ENCODE results near the gene CEP131. TPM values are rescaled to one million over a fixed set of nuclear protein-coding genes. Genes with fewer than 3 reads are reported as not detected.

The CEP131 gene
- total and polyA plus RNA-seq, 3 experiments from 2014 or later, result 6.5 to 13.3 (median 13.2) TPM

- no peak overlapping the region for H3K4me3 Mint-ChIP-seq
- H3K9me3 ChIP-seq (ENCODE audit: low read length), result no peaks in the 10 kb centered on the region
- H3K9me3 Mint-ChIP-seq, result no peaks in the 10 kb centered on the region
- H3K27me3 Mint-ChIP-seq, result peaks cover 0 to 7% of the 10 kb centered on the region in 2 donors
- H3K4me1 ChIP-seq (ENCODE audit: insufficient read depth, low read length), result no peaks in the 10 kb centered on the region
- ChIA-PET CTCF (interaction anchor here (0.9 to 1.2 kb wide), 4 partner anchors 10 to 458 kb away, joined by 3 to 5 read pairs (median 3); no protein-coding TSS in a partner anchor), POLR2A (no interaction called here)
- H3K27ac ChIP-seq (ENCODE audit: low read depth, low read length), result no peak overlapping the region
- no peak overlapping the region for H3K4me3 ChIP-seq (ENCODE audit: low read length)
- no peak overlapping the region for H3K27ac Mint-ChIP-seq
- no peaks in the 10 kb centered on the region for H3K27me3 ChIP-seq (ENCODE audit: insufficient read depth, low read length, poor library complexity, severe bottlenecking)
- no peaks in the 10 kb centered on the region for H3K4me1 Mint-ChIP-seq
- H3K36me3 ChIP-seq (ENCODE audit: insufficient read depth, low read length), result no peaks in the 10 kb centered on the region
- DNase-seq, result peak; percentile 28 to 64 (median 43)
- no peaks in the 10 kb centered on the region for H3K36me3 Mint-ChIP-seq
Observed at GRCh38 chr17:81142301-81143199, 80.2 kb downstream of the CEP131 start.

- ChIA-PET POLR2A (no interaction called here), CTCF (interaction anchor here (1.4 kb wide), 1 partner anchor 8 kb away, joined by 3 read pairs; no protein-coding TSS in a partner anchor)
- no peak overlapping the region for H3K27ac Mint-ChIP-seq
- no peaks in the 10 kb centered on the region for H3K9me3 ChIP-seq (ENCODE audit: low read length)
- H3K4me3 Mint-ChIP-seq, result no peak overlapping the region
- no peak for DNase-seq
- H3K9me3 Mint-ChIP-seq, result no peaks in the 10 kb centered on the region
- no peaks in the 10 kb centered on the region for H3K36me3 Mint-ChIP-seq
- no peaks in the 10 kb centered on the region for H3K27me3 ChIP-seq (ENCODE audit: insufficient read depth, low read length, poor library complexity, severe bottlenecking)
- H3K4me3 ChIP-seq (ENCODE audit: low read length), result no peak overlapping the region
- peaks cover 0 to 7% of the 10 kb centered on the region in 2 donors for H3K27me3 Mint-ChIP-seq
- no peaks in the 10 kb centered on the region for H3K4me1 ChIP-seq (ENCODE audit: insufficient read depth, low read length)
- H3K36me3 ChIP-seq (ENCODE audit: insufficient read depth, low read length), result no peaks in the 10 kb centered on the region
- no peaks in the 10 kb centered on the region for H3K4me1 Mint-ChIP-seq
- no peak overlapping the region for H3K27ac ChIP-seq (ENCODE audit: low read depth, low read length)
Observed at GRCh38 chr17:81140695-81141094, 82.1 kb downstream of the CEP131 start.

GRCh38 chr17:81140018-81140417, 82.7 kb downstream of the CEP131 start:
- Mint-ChIP-seq H3K27ac (no peak overlapping the region), H3K36me3 (no peaks in the 10 kb centered on the region), H3K4me3 (no peak overlapping the region), H3K4me1 (no peaks in the 10 kb centered on the region), H3K9me3 (no peaks in the 10 kb centered on the region), H3K27me3 (peaks cover 0 to 7% of the 10 kb centered on the region in 2 donors)
- ChIA-PET CTCF (interaction anchor here (1.4 kb wide), 1 partner anchor 9 kb away, joined by 3 read pairs; no protein-coding TSS in a partner anchor), POLR2A (no interaction called here)
- Histone ChIP-seq H3K27ac (ENCODE audit: low read depth, low read length) (no peak overlapping the region), H3K4me3 (ENCODE audit: low read length) (no peak overlapping the region), H3K4me1 (ENCODE audit: insufficient read depth, low read length) (no peaks in the 10 kb centered on the region), H3K27me3 (ENCODE audit: insufficient read depth, low read length, poor library complexity, severe bottlenecking) (no peaks in the 10 kb centered on the region), H3K9me3 (ENCODE audit: low read length) (no peaks in the 10 kb centered on the region), H3K36me3 (ENCODE audit: insufficient read depth, low read length) (no peaks in the 10 kb centered on the region)
- DNase-seq, result no peak

Other genes with a start within 250 kb of the CEP131 start
- gene CHMP6, start 231.1 kb downstream of the CEP131 start, total RNA-seq, result 10 to 100 TPM; 31.2 to 32.7 TPM
- 45.1 TPM for gene CHMP6, start 231.1 kb downstream of the CEP131 start, polyA plus RNA-seq
- 1 to 10 TPM; 5.3 to 8.8 TPM for gene BAIAP2, start 187.8 kb downstream of the CEP131 start, total RNA-seq
- 6.6 TPM for gene BAIAP2, start 187.8 kb downstream of the CEP131 start, polyA plus RNA-seq
- not detected for gene PVALEF, start 57.5 kb downstream of the CEP131 start, total RNA-seq
- gene PVALEF, start 57.5 kb downstream of the CEP131 start, polyA plus RNA-seq, result not detected
- gene AATK, start 56.7 kb downstream of the CEP131 start, total RNA-seq, result under 1 TPM; 0.29 to 0.55 TPM
- not detected for gene AATK, start 56.7 kb downstream of the CEP131 start, polyA plus RNA-seq
- 10 to 100 TPM; 41.2 to 44.2 TPM for gene TEPSIN, start 16.1 kb upstream of the CEP131 start, total RNA-seq
- gene TEPSIN, start 16.1 kb upstream of the CEP131 start, polyA plus RNA-seq, result 6.2 TPM
- 100 to 1,000 TPM; 136 to 138 TPM for gene NDUFAF8, start 16.4 kb upstream of the CEP131 start, total RNA-seq
- 76.4 TPM for gene NDUFAF8, start 16.4 kb upstream of the CEP131 start, polyA plus RNA-seq
- gene SLC38A10, start 72.3 kb upstream of the CEP131 start, total RNA-seq, result 10 to 100 TPM; 49.0 to 51.0 TPM
- 71.1 TPM for gene SLC38A10, start 72.3 kb upstream of the CEP131 start, polyA plus RNA-seq
- gene BAHCC1, start 172.5 kb upstream of the CEP131 start, total RNA-seq, result not detected
- gene BAHCC1, start 172.5 kb upstream of the CEP131 start, polyA plus RNA-seq, result not detected

Measured in CD8-positive, alpha-beta memory T cell (primary cell).